Measurements from ENCODE around the gene AGBL4. TPM values are rescaled to one million over a fixed set of nuclear protein-coding genes. Genes with fewer than 3 reads are reported as not detected.
A peak's percentile ranks its signal among the peaks of the same experiment; 100 is the strongest.

The AGBL4 gene
- total RNA-seq, 4 donors from 2014 or later: 0.13 TPM; not detected in 3

- H3K27me3 ChIP-seq: peaks cover 0 to 15% (median 0%) of the 10 kb centered on the region in 4 donors
- TF ChIP-seq POLR2A (IDR thresholded peaks at IDR 0.05; ENCODE audit: low read depth): no peak
- TF ChIP-seq CTCF (IDR thresholded peaks at IDR 0.05): no peak
- TF ChIP-seq POLR2AphosphoS5 (IDR thresholded peaks at IDR 0.05): no peak
- TF ChIP-seq EP300 (IDR thresholded peaks at IDR 0.05): no peak
- H3K36me3 ChIP-seq: no peaks in the 10 kb centered on the region
- WGBS: 97% methylated on average over 3 of the region's 3 CpGs
- H3K4me3 ChIP-seq: no peak overlapping the region
- H3K9me3 ChIP-seq: no peaks in the 10 kb centered on the region
- H3K4me1 ChIP-seq: no peaks in the 10 kb centered on the region
- no peak for DNase-seq (ENCODE audit: extremely low spot score)
- H3K27ac ChIP-seq (replicated peaks in 1 of 4): no peak overlapping the region
- intact Hi-C loops (cut with DNase I): loop anchor here (10.0 kb wide), 1 partner anchor 136 kb away; no protein-coding TSS in a partner anchor
Measured at GRCh38 chr1:48678710-48679505, 1344.8 kb downstream of the AGBL4 start.

GRCh38 chr1:48677306-48678287 is 1346.2 kb downstream of the AGBL4 start:
- H3K4me3 ChIP-seq: no peak overlapping the region
- 51% methylated on average over 17 of the region's 22 CpGs for WGBS
- DNase-seq (ENCODE audit: extremely low spot score): no peak
- no peaks in the 10 kb centered on the region for H3K9me3 ChIP-seq
- intact Hi-C loops (cut with DNase I): loop anchor here (10.0 kb wide), 1 partner anchor 137 kb away; no protein-coding TSS in a partner anchor
- H3K27ac ChIP-seq (replicated peaks in 1 of 4): no peak overlapping the region
- H3K36me3 ChIP-seq: no peaks in the 10 kb centered on the region
- TF ChIP-seq CTCF (IDR thresholded peaks at IDR 0.05) (peak; percentile 39 to 55 (median 41)), POLR2AphosphoS5 (IDR thresholded peaks at IDR 0.05) (no peak), EP300 (IDR thresholded peaks at IDR 0.05) (no peak), POLR2A (IDR thresholded peaks at IDR 0.05; ENCODE audit: low read depth) (no peak)
- H3K27me3 ChIP-seq: peaks cover 0 to 15% (median 0%) of the 10 kb centered on the region in 4 donors
- no peaks in the 10 kb centered on the region for H3K4me1 ChIP-seq

GRCh38 chr1:48676822-48677221 is 1346.9 kb downstream of the AGBL4 start:
- intact Hi-C loops (cut with DNase I): loop anchor here (10.0 kb wide), 1 partner anchor 138 kb away; no protein-coding TSS in a partner anchor
- Histone ChIP-seq H3K4me3 (no peak overlapping the region), H3K27ac (replicated peaks in 1 of 4) (no peak overlapping the region), H3K36me3 (no peaks in the 10 kb centered on the region), H3K4me1 (no peaks in the 10 kb centered on the region), H3K27me3 (peaks cover 0 to 15% (median 0%) of the 10 kb centered on the region in 4 donors), H3K9me3 (no peaks in the 10 kb centered on the region)
- 67% methylated on average over 1 of the region's 2 CpGs for WGBS
- no peak for TF ChIP-seq POLR2A (IDR thresholded peaks at IDR 0.05; ENCODE audit: low read depth)
- TF ChIP-seq CTCF (IDR thresholded peaks at IDR 0.05): no peak
- TF ChIP-seq POLR2AphosphoS5 (IDR thresholded peaks at IDR 0.05): no peak
- TF ChIP-seq EP300 (IDR thresholded peaks at IDR 0.05): no peak
- no peak for DNase-seq (ENCODE audit: extremely low spot score)

GRCh38 chr1:48676376-48676775 is 1347.4 kb downstream of the AGBL4 start:
- intact Hi-C loops (cut with DNase I): loop anchor here (10.0 kb wide), 1 partner anchor 138 kb away; no protein-coding TSS in a partner anchor
- Histone ChIP-seq H3K27me3 (peaks cover 0 to 15% (median 0%) of the 10 kb centered on the region in 4 donors), H3K4me3 (no peak overlapping the region), H3K27ac (replicated peaks in 1 of 4) (no peak overlapping the region), H3K4me1 (no peaks in the 10 kb centered on the region), H3K9me3 (no peaks in the 10 kb centered on the region), H3K36me3 (no peaks in the 10 kb centered on the region)
- WGBS: 83% methylated on average over 7 of the region's 7 CpGs
- TF ChIP-seq POLR2AphosphoS5 (IDR thresholded peaks at IDR 0.05) (no peak), EP300 (IDR thresholded peaks at IDR 0.05) (no peak), CTCF (IDR thresholded peaks at IDR 0.05) (no peak), POLR2A (IDR thresholded peaks at IDR 0.05; ENCODE audit: low read depth) (no peak)
- DNase-seq (ENCODE audit: extremely low spot score): no peak
